ENCODE data around the gene ADARB2. TPM values are rescaled to one million over a fixed set of nuclear protein-coding genes. Genes with fewer than 3 reads are reported as not detected.

The ADARB2 gene
- total and polyA plus RNA-seq, 2 experiments from 2014 or later, result 2.0 to 5.0 TPM

DNA sequence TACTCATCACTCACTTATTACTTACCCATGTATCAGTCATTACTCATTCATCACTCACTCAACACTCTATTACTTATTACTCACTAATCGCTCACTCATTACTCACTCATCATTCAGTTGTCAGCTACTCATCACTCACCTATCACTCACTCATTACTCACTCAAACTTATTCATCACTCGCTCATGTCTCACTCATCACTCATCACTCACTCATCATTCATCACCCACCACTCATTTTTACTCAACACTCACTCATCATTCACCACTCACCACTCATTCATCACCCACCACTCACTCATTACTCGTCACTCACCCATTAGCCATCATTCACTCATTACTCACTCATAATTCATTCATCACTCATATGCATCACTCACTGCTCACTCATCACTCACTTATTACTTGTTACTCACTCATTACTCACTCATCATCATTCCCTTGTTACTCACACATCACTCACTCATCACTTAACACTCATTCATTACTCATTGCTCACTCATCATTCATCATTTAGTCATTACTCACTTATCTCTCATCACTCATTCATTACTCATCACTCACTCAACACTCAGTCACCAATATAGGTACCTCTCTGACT, 237.9 kb downstream of the ADARB2 start (continued):
- TF ChIP-seq, protein P1, sequence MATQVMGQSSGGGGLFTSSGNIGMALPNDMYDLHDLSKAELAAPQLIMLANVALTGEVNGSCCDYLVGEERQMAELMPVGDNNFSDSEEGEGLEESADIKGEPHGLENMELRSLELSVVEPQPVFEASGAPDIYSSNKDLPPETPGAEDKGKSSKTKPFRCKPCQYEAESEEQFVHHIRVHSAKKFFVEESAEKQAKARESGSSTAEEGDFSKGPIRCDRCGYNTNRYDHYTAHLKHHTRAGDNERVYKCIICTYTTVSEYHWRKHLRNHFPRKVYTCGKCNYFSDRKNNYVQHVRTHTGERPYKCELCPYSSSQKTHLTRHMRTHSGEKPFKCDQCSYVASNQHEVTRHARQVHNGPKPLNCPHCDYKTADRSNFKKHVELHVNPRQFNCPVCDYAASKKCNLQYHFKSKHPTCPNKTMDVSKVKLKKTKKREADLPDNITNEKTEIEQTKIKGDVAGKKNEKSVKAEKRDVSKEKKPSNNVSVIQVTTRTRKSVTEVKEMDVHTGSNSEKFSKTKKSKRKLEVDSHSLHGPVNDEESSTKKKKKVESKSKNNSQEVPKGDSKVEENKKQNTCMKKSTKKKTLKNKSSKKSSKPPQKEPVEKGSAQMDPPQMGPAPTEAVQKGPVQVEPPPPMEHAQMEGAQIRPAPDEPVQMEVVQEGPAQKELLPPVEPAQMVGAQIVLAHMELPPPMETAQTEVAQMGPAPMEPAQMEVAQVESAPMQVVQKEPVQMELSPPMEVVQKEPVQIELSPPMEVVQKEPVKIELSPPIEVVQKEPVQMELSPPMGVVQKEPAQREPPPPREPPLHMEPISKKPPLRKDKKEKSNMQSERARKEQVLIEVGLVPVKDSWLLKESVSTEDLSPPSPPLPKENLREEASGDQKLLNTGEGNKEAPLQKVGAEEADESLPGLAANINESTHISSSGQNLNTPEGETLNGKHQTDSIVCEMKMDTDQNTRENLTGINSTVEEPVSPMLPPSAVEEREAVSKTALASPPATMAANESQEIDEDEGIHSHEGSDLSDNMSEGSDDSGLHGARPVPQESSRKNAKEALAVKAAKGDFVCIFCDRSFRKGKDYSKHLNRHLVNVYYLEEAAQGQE (IDR thresholded peaks at IDR 0.05; ENCODE audit: unreplicated experiment), result no peak
- TF ChIP-seq, protein P2, sequence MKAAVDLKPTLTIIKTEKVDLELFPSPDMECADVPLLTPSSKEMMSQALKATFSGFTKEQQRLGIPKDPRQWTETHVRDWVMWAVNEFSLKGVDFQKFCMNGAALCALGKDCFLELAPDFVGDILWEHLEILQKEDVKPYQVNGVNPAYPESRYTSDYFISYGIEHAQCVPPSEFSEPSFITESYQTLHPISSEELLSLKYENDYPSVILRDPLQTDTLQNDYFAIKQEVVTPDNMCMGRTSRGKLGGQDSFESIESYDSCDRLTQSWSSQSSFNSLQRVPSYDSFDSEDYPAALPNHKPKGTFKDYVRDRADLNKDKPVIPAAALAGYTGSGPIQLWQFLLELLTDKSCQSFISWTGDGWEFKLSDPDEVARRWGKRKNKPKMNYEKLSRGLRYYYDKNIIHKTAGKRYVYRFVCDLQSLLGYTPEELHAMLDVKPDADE (IDR thresholded peaks at IDR 0.05), result no peak
- no peak for TF ChIP-seq EZH2phosphoT487 (IDR thresholded peaks at IDR 0.05; ENCODE audit: unreplicated experiment)

DNA sequence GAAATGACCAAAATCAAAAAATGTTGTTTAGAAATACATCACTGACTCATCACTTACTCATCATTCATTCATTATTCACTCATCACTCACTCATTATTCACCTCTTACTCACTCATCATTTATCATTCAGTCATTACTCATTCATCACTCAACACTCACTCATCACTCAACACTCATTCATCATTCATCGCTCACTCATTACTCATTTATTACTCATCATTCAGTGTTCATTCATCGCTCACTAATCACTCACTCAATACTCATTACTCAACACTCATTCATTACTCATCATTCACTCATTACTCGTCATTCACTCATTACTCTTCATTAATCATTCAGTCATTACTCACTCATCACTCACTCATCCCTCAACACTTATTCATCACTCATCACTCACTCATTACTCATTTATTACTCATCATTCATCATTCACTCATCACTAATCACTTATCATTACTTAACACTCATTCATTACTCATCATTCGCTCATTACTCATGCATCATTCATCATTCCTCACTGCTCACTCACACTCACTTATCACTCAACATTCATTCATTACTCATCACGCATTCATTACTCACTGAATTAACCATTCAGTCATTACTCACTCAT, 238.5 kb downstream of the ADARB2 start:
- H3K4me3 Mint-ChIP-seq, result no peak overlapping the region
- Histone ChIP-seq H3K27me3 (ENCODE audit: insufficient read depth) (no peaks in the 10 kb centered on the region), H3K4me1 (ENCODE audit: insufficient read depth) (0 out of 2 replicates have a peak, but pooled peaks cover 4% of the 10 kb centered on the region), H3K4me2 (no peak overlapping the region), H4K20me1 (replicated peaks; ENCODE audit: insufficient read depth) (no peaks in the 10 kb centered on the region), H3K27ac (ENCODE audit: low read depth) (no peak overlapping the region), H3K9me2 (ENCODE audit: insufficient read depth) (peaks cover 14% of the 10 kb centered on the region), H3K79me2 (replicated peaks; ENCODE audit: insufficient read depth) (no peaks in the 10 kb centered on the region), H3K36me3 (ENCODE audit: insufficient read depth) (no peaks in the 10 kb centered on the region), H3K4me3 (no peak overlapping the region), H2AFZ (no peak overlapping the region), H3F3A (replicated peaks; ENCODE audit: low read depth) (no peaks in the 10 kb centered on the region)
- no peaks in the 10 kb centered on the region; the same call in 2 of the 3 replicates for H3K9me3 Mint-ChIP-seq
- no peak overlapping the region for H3K27ac Mint-ChIP-seq
- no peaks in the 10 kb centered on the region for H3K27me3 Mint-ChIP-seq (ENCODE audit: insufficient read depth, low read depth, poor library complexity)
- no peak for DNase-seq (ENCODE audit: low spot score)
- no peak for TF ChIP-seq ZNF114 (CRISPR knock-in tag; IDR thresholded peaks at IDR 0.05)
- TF ChIP-seq STAT1 (IDR thresholded peaks at IDR 0.05; ENCODE audit: unreplicated experiment), result no peak
- TF ChIP-seq POLR2AphosphoS5 (IDR thresholded peaks at IDR 0.05; ENCODE audit: low read depth), result no peak
- TF ChIP-seq, protein P2 (IDR thresholded peaks at IDR 0.05), result no peak
- no peak for TF ChIP-seq JUNB (IDR thresholded peaks at IDR 0.05; ENCODE audit: unreplicated experiment)
- ATAC-seq, result no peak
- H3K4me1 Mint-ChIP-seq, result peaks cover 6% of the 10 kb centered on the region; the same call in 2 of the 3 replicates
- no peaks in the 10 kb centered on the region for H3K36me3 Mint-ChIP-seq (ENCODE audit: low read depth)
